MM.1S (cell line): ENCODE data around the gene NAB1.

Experiments used
- DNase-seq: peaks from one replicate; pipeline ENCODE4 v3.0.0-alpha.2; 2015
- H2AFZ ChIP-seq: fragments of 300-600 bp; sonication (generic); 2 replicates; pipeline ENCODE4 v1.6.0; 2016; ENCODE audit warnings: antibody characterized with exemption, low read length
- H3F3A ChIP-seq: fragments of 300-600 bp; sonication (generic); 2 replicates; pipeline ENCODE4 v1.6.1; 2016; ENCODE audit warnings: mild to moderate bottlenecking, antibody characterized with exemption, low read length, moderate library complexity, mixed read lengths; ENCODE audit not compliant: insufficient read depth
- H3K27ac ChIP-seq: fragments of 300-600 bp; sonication (generic); 2 replicates; pipeline ENCODE4 v1.5.1; 2016; ENCODE audit warnings: mild to moderate bottlenecking, low read length
- H3K27me3 ChIP-seq: fragments of 300-600 bp; sonication (generic); replicated peaks from 2 replicates; pipeline ENCODE4 v1.6.0; 2016; ENCODE audit warnings: low read length; ENCODE audit not compliant: insufficient read depth
- H3K36me3 ChIP-seq: fragments of 300-600 bp; sonication (generic); replicated peaks from 2 replicates; pipeline ENCODE4 v1.6.1; 2016; ENCODE audit warnings: mild to moderate bottlenecking, low read length, mixed read lengths; ENCODE audit not compliant: insufficient read depth
- H3K4me1 ChIP-seq: fragments of 300-600 bp; sonication (generic); 2 replicates; pipeline ENCODE4 v1.6.1; 2016; ENCODE audit warnings: low read length, mixed read lengths
- H3K4me2 ChIP-seq: fragments of 300-600 bp; sonication (generic); 2 replicates; pipeline ENCODE4 v1.6.0; 2016; ENCODE audit warnings: low read depth, low read length
- H3K4me3 ChIP-seq: fragments of 300-600 bp; sonication (generic); 2 replicates; pipeline ENCODE4 v1.5.1; 2016; ENCODE audit warnings: low read length, mixed read lengths
- H3K79me2 ChIP-seq: fragments of 300-600 bp; sonication (generic); 2 replicates; pipeline ENCODE4 v1.6.1; 2016; ENCODE audit warnings: mixed run types, low read length, mixed read lengths
- H3K9ac ChIP-seq: fragments of 300-600 bp; sonication (generic); 2 replicates; pipeline ENCODE4 v1.6.1; 2016; ENCODE audit warnings: low read length, mixed read lengths
- H3K9me2 ChIP-seq: fragments of 300-600 bp; sonication (generic); replicated peaks from 2 replicates; pipeline ENCODE4 v1.6.1; 2016; ENCODE audit warnings: mild to moderate bottlenecking, low read length, mixed read lengths; ENCODE audit not compliant: insufficient read depth
- H3K9me3 ChIP-seq: fragments of 300-600 bp; sonication (generic); replicated peaks from 2 replicates; pipeline ENCODE4 v1.6.1; 2016; ENCODE audit warnings: mild to moderate bottlenecking, low read length, mixed read lengths; ENCODE audit not compliant: insufficient read depth
- H4K20me1 ChIP-seq: fragments of 300-600 bp; sonication (generic); 2 replicates; pipeline ENCODE4 v1.6.1; 2016; ENCODE audit warnings: mild to moderate bottlenecking, low read length, moderate library complexity, mixed read lengths; ENCODE audit not compliant: insufficient read depth
- EZH2 ChIP-seq: fragments of 300-600 bp; sonication (generic); optimal IDR thresholded peaks from 2 replicates; pipeline ENCODE3; 2017; ENCODE audit warnings: low read depth, mild to moderate bottlenecking, antibody characterized with exemption, low read length, mixed read lengths
- EZH2phosphoT487 ChIP-seq: fragments of 300-600 bp; sonication (generic); IDR thresholded peaks from 2 replicates; pipeline ENCODE4 v1.6.1; 2018; ENCODE audit warnings: antibody characterized with exemption, low read length
- TF ChIP-seq, protein P1 (sequence below): fragments of 300-600 bp; sonication (generic); IDR thresholded peaks from 2 replicates; pipeline ENCODE4 v1.5.1; 2016; ENCODE audit warnings: antibody characterized with exemption, low read length, mixed read lengths

The NAB1 gene

DNA sequence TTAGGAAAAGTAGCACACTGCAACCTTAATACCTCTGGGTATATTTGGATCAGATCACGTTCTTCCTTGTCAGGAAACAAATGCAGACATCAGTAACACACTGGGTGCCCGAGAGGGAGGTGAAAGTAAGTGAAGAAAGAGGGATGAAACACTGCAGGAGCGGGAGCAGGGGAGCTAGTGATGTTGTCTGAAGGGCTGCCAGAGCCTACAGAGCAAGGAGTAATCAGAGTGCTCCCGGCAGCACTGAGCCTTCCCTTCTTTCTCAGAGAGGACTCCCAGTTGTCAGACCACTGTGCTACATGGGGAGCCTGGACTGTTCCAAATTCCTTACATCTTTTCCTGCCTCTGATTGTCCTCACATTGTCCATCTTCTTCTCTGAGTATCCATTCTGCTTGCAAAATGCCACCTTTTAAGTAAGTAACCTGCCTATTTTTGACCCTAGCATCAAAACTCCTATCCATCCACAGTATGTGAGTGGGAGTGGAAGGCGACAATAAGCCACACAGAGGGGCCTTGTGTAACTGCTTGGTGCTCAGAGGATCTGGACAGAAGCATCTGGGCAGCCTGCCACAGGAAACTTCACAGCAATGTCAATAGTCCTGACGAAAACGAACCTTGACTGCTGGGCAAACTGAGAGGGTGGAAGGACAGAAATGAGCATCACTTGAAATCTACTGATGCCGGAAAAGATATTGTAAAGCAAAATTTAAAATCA, 10.8 kb upstream of the NAB1 start:
- H3K79me2 ChIP-seq = no peaks in the 10 kb centered on the region
- DNase-seq = no peak
- no peak overlapping the region for H2AFZ ChIP-seq
- no peaks in the 10 kb centered on the region for H3K4me1 ChIP-seq
- no peaks in the 10 kb centered on the region for H3K9me2 ChIP-seq
- TF ChIP-seq EZH2phosphoT487 = no peak
- no peak for TF ChIP-seq EZH2
- TF ChIP-seq, protein P1, sequence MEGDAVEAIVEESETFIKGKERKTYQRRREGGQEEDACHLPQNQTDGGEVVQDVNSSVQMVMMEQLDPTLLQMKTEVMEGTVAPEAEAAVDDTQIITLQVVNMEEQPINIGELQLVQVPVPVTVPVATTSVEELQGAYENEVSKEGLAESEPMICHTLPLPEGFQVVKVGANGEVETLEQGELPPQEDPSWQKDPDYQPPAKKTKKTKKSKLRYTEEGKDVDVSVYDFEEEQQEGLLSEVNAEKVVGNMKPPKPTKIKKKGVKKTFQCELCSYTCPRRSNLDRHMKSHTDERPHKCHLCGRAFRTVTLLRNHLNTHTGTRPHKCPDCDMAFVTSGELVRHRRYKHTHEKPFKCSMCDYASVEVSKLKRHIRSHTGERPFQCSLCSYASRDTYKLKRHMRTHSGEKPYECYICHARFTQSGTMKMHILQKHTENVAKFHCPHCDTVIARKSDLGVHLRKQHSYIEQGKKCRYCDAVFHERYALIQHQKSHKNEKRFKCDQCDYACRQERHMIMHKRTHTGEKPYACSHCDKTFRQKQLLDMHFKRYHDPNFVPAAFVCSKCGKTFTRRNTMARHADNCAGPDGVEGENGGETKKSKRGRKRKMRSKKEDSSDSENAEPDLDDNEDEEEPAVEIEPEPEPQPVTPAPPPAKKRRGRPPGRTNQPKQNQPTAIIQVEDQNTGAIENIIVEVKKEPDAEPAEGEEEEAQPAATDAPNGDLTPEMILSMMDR = no peak
- no peak overlapping the region for H3K9ac ChIP-seq
- no peaks in the 10 kb centered on the region for H3K27me3 ChIP-seq
- H4K20me1 ChIP-seq = no peaks in the 10 kb centered on the region
- no peaks in the 10 kb centered on the region for H3K9me3 ChIP-seq
- no peak overlapping the region for H3K4me2 ChIP-seq
- H3K36me3 ChIP-seq = no peaks in the 10 kb centered on the region; the same call in 1 of the 2 replicates
- no peak overlapping the region for H3K27ac ChIP-seq
- no peak overlapping the region for H3K4me3 ChIP-seq
- no peaks in the 10 kb centered on the region for H3F3A ChIP-seq

DNA sequence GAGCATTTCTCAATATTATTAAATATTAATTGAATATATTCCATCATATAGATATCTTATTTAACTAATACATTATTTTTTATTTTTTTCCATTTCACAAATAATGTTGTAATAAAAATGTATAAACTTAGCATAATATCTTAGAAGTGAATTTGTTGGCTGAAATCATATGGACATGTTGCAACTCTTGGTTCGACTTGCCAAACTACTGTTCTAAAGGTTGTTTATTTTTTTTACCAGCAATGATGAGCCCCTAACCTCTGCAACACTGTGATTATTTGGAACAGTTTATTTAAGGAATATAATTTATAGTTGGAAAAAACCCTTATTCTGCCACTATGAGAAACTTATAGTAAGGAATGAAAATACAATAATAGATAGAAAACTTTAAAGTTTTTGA, 8.8 kb upstream of the NAB1 start:
- Histone ChIP-seq H3F3A (no peaks in the 10 kb centered on the region), H3K9me2 (no peaks in the 10 kb centered on the region), H3K4me1 (no peaks in the 10 kb centered on the region), H3K27me3 (no peaks in the 10 kb centered on the region), H3K79me2 (no peaks in the 10 kb centered on the region), H3K9ac (no peak overlapping the region), H3K4me2 (no peak overlapping the region), H3K9me3 (no peaks in the 10 kb centered on the region), H2AFZ (no peak overlapping the region), H3K4me3 (no peak overlapping the region), H4K20me1 (no peaks in the 10 kb centered on the region), H3K27ac (no peak overlapping the region), H3K36me3 (no peaks in the 10 kb centered on the region; the same call in 1 of the 2 replicates)
- DNase-seq = no peak
- TF ChIP-seq EZH2phosphoT487 = no peak
- TF ChIP-seq EZH2 = no peak
- TF ChIP-seq, protein P1 = no peak

DNA sequence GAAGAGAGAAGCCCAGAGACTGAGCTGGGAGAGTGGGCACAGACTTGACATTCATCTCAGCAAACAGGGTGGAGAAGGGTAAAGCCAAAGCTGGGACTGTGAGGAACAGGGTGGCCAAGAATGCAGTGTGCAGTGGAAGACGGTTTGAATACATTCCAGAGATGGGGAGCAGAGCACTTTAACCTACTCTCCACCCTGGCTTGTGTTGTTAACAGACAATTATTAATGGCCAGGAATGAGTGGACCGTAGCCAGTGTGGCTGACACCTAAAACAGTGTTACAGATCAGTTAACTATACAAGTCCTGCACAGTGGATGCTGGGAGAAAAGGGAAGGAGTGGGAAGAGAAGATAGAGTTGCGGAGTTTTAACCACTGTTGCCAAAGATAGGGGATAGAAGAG, 7.4 kb upstream of the NAB1 start:
- H3K9ac ChIP-seq = no peak overlapping the region
- no peaks in the 10 kb centered on the region for H3K4me1 ChIP-seq
- no peaks in the 10 kb centered on the region for H4K20me1 ChIP-seq
- no peaks in the 10 kb centered on the region for H3K79me2 ChIP-seq
- no peaks in the 10 kb centered on the region for H3K9me2 ChIP-seq
- no peak overlapping the region for H3K4me2 ChIP-seq
- TF ChIP-seq EZH2phosphoT487 = no peak
- TF ChIP-seq, protein P1 = no peak
- TF ChIP-seq EZH2 = no peak
- H3K27me3 ChIP-seq = no peaks in the 10 kb centered on the region
- H3K27ac ChIP-seq = no peak overlapping the region
- H3F3A ChIP-seq = no peaks in the 10 kb centered on the region
- no peaks in the 10 kb centered on the region; the same call in 1 of the 2 replicates for H3K36me3 ChIP-seq
- no peaks in the 10 kb centered on the region for H3K9me3 ChIP-seq
- DNase-seq = no peak
- H3K4me3 ChIP-seq = no peak overlapping the region
- H2AFZ ChIP-seq = no peak overlapping the region
